GM06990 (cell line): Measurements from ENCODE around the gene CAPN15.
"Not testable (repeated sequence)": the region's sequence is repeated elsewhere in the genome, so short reads cannot be mapped to it uniquely, and the experiment has no call there.

Source experiments
- DNase-seq: peaks from one replicate; pipeline ENCODE4 v3.0.0-alpha.2; 2011; ENCODE audit not compliant: insufficient read length; ENCODE audit errors: extremely low read depth
- H3K27me3 ChIP-seq: replicated peaks from 2 replicates; pipeline ENCODE4 v1.6.0; 2011; ENCODE audit warnings: low read length; ENCODE audit not compliant: control insufficient read depth, insufficient read depth
- H3K36me3 ChIP-seq: 2 replicates; pipeline ENCODE4 v1.5.1; 2011; ENCODE audit warnings: low read length; ENCODE audit not compliant: control insufficient read depth, insufficient read depth
- H3K4me3 ChIP-seq: replicated peaks from 2 replicates; pipeline ENCODE4 v1.5.1; 2011; ENCODE audit warnings: low read depth, mild to moderate bottlenecking, control low read depth, low read length
- CTCF ChIP-seq: IDR thresholded peaks from 2 replicates; pipeline ENCODE4 v1.5.1; 2011; ENCODE audit warnings: low read length, control low read depth, mild to moderate bottlenecking, inconsistent platforms; ENCODE audit not compliant: insufficient read depth, poor library complexity, severe bottlenecking

CAPN15 gene

GRCh38 chr16:491220-491919 lies 36.1 kb upstream of the CAPN15 start:
- H3K27me3 ChIP-seq: no peaks in the 10 kb centered on the region
- peak; percentile 68 for DNase-seq
- H3K36me3 ChIP-seq: peaks cover 5% of the 10 kb centered on the region
- peak overlapping the region; percentile 67 for H3K4me3 ChIP-seq
- TF ChIP-seq CTCF: no peak

- Histone ChIP-seq H3K4me3 (peak overlapping the region; percentile 67), H3K27me3 (no peaks in the 10 kb centered on the region), H3K36me3 (peaks cover 5% of the 10 kb centered on the region)
- TF ChIP-seq CTCF: no peak
- peak; percentile 60 for DNase-seq
Observed at GRCh38 chr16:492211-492875, 35.2 kb upstream of the CAPN15 start.

- DNase-seq, H3K36me3 ChIP-seq, H3K27me3 ChIP-seq, H3K4me3 ChIP-seq: not testable (repeated sequence)
Observed at GRCh38 chr16:494676-495075, 32.8 kb upstream of the CAPN15 start.

GRCh38 chr16:495127-495748 lies 32.3 kb upstream of the CAPN15 start:
- no peak for DNase-seq
- H3K27me3 ChIP-seq: no peaks in the 10 kb centered on the region
- peaks cover 4% of the 10 kb centered on the region for H3K36me3 ChIP-seq
- TF ChIP-seq CTCF: peak; percentile 49
- no peak overlapping the region for H3K4me3 ChIP-seq

- peaks cover 4% of the 10 kb centered on the region for H3K36me3 ChIP-seq
- no peak for DNase-seq
- H3K4me3 ChIP-seq: no peak overlapping the region
- TF ChIP-seq CTCF: no peak
- H3K27me3 ChIP-seq: no peaks in the 10 kb centered on the region
Observed at GRCh38 chr16:496097-496886, 31.2 kb upstream of the CAPN15 start.

GRCh38 chr16:497258-497657 lies 30.3 kb upstream of the CAPN15 start:
- no peak for DNase-seq
- TF ChIP-seq CTCF: no peak
- Histone ChIP-seq H3K36me3 (peaks cover 4% of the 10 kb centered on the region), H3K4me3 (no peak overlapping the region), H3K27me3 (no peaks in the 10 kb centered on the region)
